H1 (cell line): ENCODE results near the gene ST3GAL2. TPM values are rescaled to one million over a fixed set of nuclear protein-coding genes. Genes with fewer than 3 reads are reported as not detected.

Experiments used
- CTCF ChIA-PET: fragments of 300-600 bp; sonication (Branson Sonifier 250); formaldehyde crosslinking; loops from one replicate; lab custom pipeline; 2021; ENCODE audit not compliant: partially characterized antibody; lab: Charles Lee
- POLR2A ChIA-PET: fragments of 300-600 bp; sonication (Branson Sonifier 250); formaldehyde crosslinking; loops from one replicate; lab custom pipeline; 2021; ENCODE audit warnings: inconsistent platforms; ENCODE audit not compliant: partially characterized antibody; lab: Charles Lee
- DNase-seq, 2 experiments: peaks; one replicate each; pipeline versions ENCODE4 v3.0.0 to v3.0.0-alpha.2; 2010 to 2022; ENCODE audit warnings: low spot score in 2 of 2, low read depth in 1 of 2, mixed read lengths in 1 of 2
- FAIRE-seq: peaks from 2 replicates; lab custom pipeline; 2011; peaks lifted over from hg19 to GRCh38; lab: Jason Lieb, UNC
- H2AFZ ChIP-seq: 2 replicates; pipeline ENCODE4 v1.8.1; 2012; ENCODE audit warnings: low read length, inconsistent platforms
- H2AK5ac ChIP-seq: 2 replicates; pipeline ENCODE4 v1.6.1; 2013; ENCODE audit warnings: low read depth, low read length
- H2BK120ac ChIP-seq: replicated peaks from 2 replicates; pipeline ENCODE3; 2013; ENCODE audit warnings: low read depth, low read length, inconsistent platforms
- H2BK12ac ChIP-seq: 2 replicates; pipeline ENCODE4 v1.6.1; 2013; ENCODE audit warnings: low read depth, low read length
- H2BK15ac ChIP-seq: 2 replicates; pipeline ENCODE4 v1.6.1; 2013; ENCODE audit warnings: low read length
- H2BK20ac ChIP-seq: 2 replicates; pipeline ENCODE4 v1.6.1; 2013; ENCODE audit warnings: low read length
- H2BK5ac ChIP-seq: 2 replicates; pipeline ENCODE4 v1.6.1; 2013; ENCODE audit warnings: low read depth, low read length
- H3K14ac ChIP-seq: 2 replicates; pipeline ENCODE4 v1.6.1; 2013; ENCODE audit warnings: inconsistent platforms; ENCODE audit not compliant: insufficient read length
- H3K18ac ChIP-seq: 2 replicates; pipeline ENCODE4 v1.6.1; 2013; ENCODE audit warnings: low read length; ENCODE audit errors: extremely low read depth
- H3K23ac ChIP-seq: 2 replicates; pipeline ENCODE4 v1.6.1; 2013; ENCODE audit warnings: inconsistent platforms; ENCODE audit not compliant: insufficient read length
- H3K23me2 ChIP-seq: 2 replicates; pipeline ENCODE4 v1.6.1; 2013; ENCODE audit warnings: low read depth, low read length
- H3K27ac ChIP-seq: 2 replicates; pipeline ENCODE4 v1.6.1; 2011; ENCODE audit warnings: low read depth, low read length, inconsistent platforms
- H3K27me3 ChIP-seq, 4 experiments: replicated peaks in 1 of 4; 1 replicate in 1 of 4; 2 replicates in 3 of 4; pipeline versions ENCODE4 v1.6.1 to v1.8.1; 2011 to 2013; ENCODE audit warnings: low read length in 3 of 4, mild to moderate bottlenecking in 3 of 4, inconsistent platforms in 2 of 4, mixed read lengths in 2 of 4, moderate library complexity in 1 of 4; ENCODE audit not compliant: control insufficient read depth in 3 of 4, insufficient read depth in 3 of 4; ENCODE audit errors: extremely low read depth in 1 of 4
- H3K36me3 ChIP-seq, 4 experiments: 2 replicates each; pipeline versions ENCODE4 v1.6.1 to v1.8.1; 2011 to 2013; ENCODE audit warnings: mild to moderate bottlenecking in 4 of 4, low read length in 3 of 4, moderate library complexity in 2 of 4, control low read depth in 1 of 4, inconsistent platforms in 1 of 4; ENCODE audit not compliant: insufficient read depth in 4 of 4, control insufficient read depth in 2 of 4
- H3K4ac ChIP-seq: replicated peaks from 2 replicates; pipeline ENCODE3; 2013; ENCODE audit warnings: low read length, low read depth, mixed read lengths, inconsistent platforms; ENCODE audit not compliant: insufficient read length
- H3K4me1 ChIP-seq, 4 experiments: replicated peaks in 1 of 4; 1 replicate in 1 of 4; 2 replicates in 3 of 4; pipeline versions ENCODE4 v1.6.1 to v1.8.1; 2011 to 2013; ENCODE audit warnings: low read length in 3 of 4, inconsistent platforms in 2 of 4, mixed read lengths in 1 of 4; ENCODE audit not compliant: insufficient read depth in 4 of 4, control insufficient read depth in 3 of 4
- H3K4me2 ChIP-seq, 2 experiments: 2 replicates each; pipeline versions ENCODE4 v1.6.1 to v1.8.1; 2011 to 2013; ENCODE audit warnings: low read depth in 2 of 2, low read length in 2 of 2, control low read depth in 1 of 2, inconsistent platforms in 1 of 2, mild to moderate bottlenecking in 1 of 2; ENCODE audit not compliant: insufficient read depth in 1 of 2
- H3K4me3 ChIP-seq, 4 experiments: fragments of 200-600, 300-600 bp in 1 of 4; sonication (generic), shearing (Covaris generic), sonication (Bioruptor Twin) in 1 of 4; 2 replicates each; pipeline versions ENCODE4 v1.5.1 to v1.8.1; 2011 to 2016; ENCODE audit warnings: low read length in 4 of 4, low read depth in 3 of 4, control low read depth in 2 of 4, inconsistent platforms in 2 of 4, mild to moderate bottlenecking in 2 of 4, mixed read lengths in 1 of 4, moderate library complexity in 1 of 4; ENCODE audit not compliant: insufficient read depth in 2 of 4; ENCODE audit errors: extremely low read depth in 1 of 4
- H3K56ac ChIP-seq: replicated peaks from 2 replicates; pipeline ENCODE3; 2013; ENCODE audit warnings: low read depth, mild to moderate bottlenecking, mixed read lengths, low read length, inconsistent platforms; ENCODE audit not compliant: insufficient read length
- H3K79me1 ChIP-seq: 2 replicates; pipeline ENCODE4 v1.6.1; 2013; ENCODE audit warnings: low read depth, low read length, control low read depth
- H3K79me2 ChIP-seq, 2 experiments: 2 replicates each; pipeline versions ENCODE4 v1.6.1 to v1.8.1; 2012 to 2013; ENCODE audit warnings: low read length in 2 of 2, mild to moderate bottlenecking in 2 of 2, inconsistent platforms in 1 of 2; ENCODE audit not compliant: insufficient read depth in 2 of 2, control insufficient read depth in 1 of 2
- H3K9ac ChIP-seq, 4 experiments: replicated peaks in 1 of 4; 1 replicate in 1 of 4; 2 replicates in 3 of 4; pipeline versions ENCODE4 v1.6.1 to v1.8.1; 2011 to 2013; ENCODE audit warnings: low read depth in 3 of 4, low read length in 3 of 4, control low read depth in 2 of 4, mild to moderate bottlenecking in 2 of 4, moderate library complexity in 2 of 4, inconsistent platforms in 1 of 4; ENCODE audit errors: extremely low read depth in 1 of 4
- H3K9me3 ChIP-seq, 2 experiments: 2 replicates each; pipeline versions ENCODE4 v1.6.1 to v1.8.1; 2012 to 2013; ENCODE audit warnings: mild to moderate bottlenecking in 2 of 2, moderate library complexity in 2 of 2, control low read depth in 1 of 2, inconsistent platforms in 1 of 2, low read depth in 1 of 2, low read length in 1 of 2, mixed read lengths in 1 of 2; ENCODE audit not compliant: insufficient read depth in 2 of 2
- H4K20me1 ChIP-seq, 2 experiments: replicated peaks in 1 of 2; 2 replicates each; pipeline versions ENCODE3 to v1.8.1; 2011 to 2013; ENCODE audit warnings: inconsistent platforms in 2 of 2, low read length in 2 of 2, mild to moderate bottlenecking in 1 of 2; ENCODE audit not compliant: insufficient read depth in 2 of 2, control insufficient read depth in 1 of 2
- H4K5ac ChIP-seq: 2 replicates; pipeline ENCODE4 v1.6.1; 2013; ENCODE audit warnings: low read length, low read depth, mixed read lengths, inconsistent platforms; ENCODE audit not compliant: insufficient read length
- H4K8ac ChIP-seq: 2 replicates; pipeline ENCODE4 v1.8.0; 2013; ENCODE audit warnings: mild to moderate bottlenecking, moderate library complexity, low read length, inconsistent platforms; ENCODE audit not compliant: insufficient read depth; ENCODE audit errors: extremely low read depth
- H4K91ac ChIP-seq: replicated peaks from 2 replicates; pipeline ENCODE3; 2013; ENCODE audit warnings: low read length, mixed read lengths, inconsistent platforms; ENCODE audit not compliant: insufficient read length
- CTBP2 ChIP-seq: IDR thresholded peaks from 2 replicates; pipeline ENCODE4 v1.7.0; 2011; ENCODE audit warnings: borderline replicate concordance, mild to moderate bottlenecking, moderate library complexity, mixed read lengths, low read length; ENCODE audit not compliant: insufficient read depth, insufficient read length
- RFX5 ChIP-seq: IDR thresholded peaks from 2 replicates; pipeline ENCODE4 v1.6.1; 2011; ENCODE audit warnings: low read depth, low read length, improper control_type of control experiment, borderline replicate concordance
- WGBS, 2 experiments: shearing (Covaris generic) in 1 of 2; methylation state at CpG; one replicate each; pipeline versions ENCODE4 v1.1.6 to v1.1.7; 2013 to 2015; ENCODE audit warnings: low lambda C conversion rate in 2 of 2, mixed read lengths in 2 of 2, inconsistent platforms in 1 of 2, low coverage in 1 of 2, missing lambda C conversion rate in 1 of 2; ENCODE audit not compliant: insufficient replicate concordance in 2 of 2, insufficient coverage in 1 of 2, insufficient read length in 1 of 2; ENCODE audit errors: extremely low coverage in 1 of 2, missing lambda C conversion rate in 1 of 2; 5-methylcytosine and 5-hydroxymethylcytosine counted together
- polyA plus RNA-seq, 7 experiments: library from polyadenylated mRNA; depleted of rRNA in 3 of 7; stranded (reverse) in 5 of 7; unstranded in 2 of 7; fragments of >200 nt in 5 of 7; fragments of 200-250 nt in 2 of 7; gene quantifications; 1 replicate in 5 of 7; 2 replicates in 1 of 7; 4 replicates in 1 of 7; pipeline versions ENCODE4 v1.2.1 to v1.2.3, GENCODE V29; 2011 to 2013; ENCODE audit warnings: missing spikeins in 2 of 7, mixed read lengths in 2 of 7
- total RNA-seq: library from RNA; stranded (reverse); fragmentation: NEBNext Ultra II Directional; extraction: Animal tissue kit (Norgen Biotek cat#: 25700); gene quantifications from 2 replicates; pipeline ENCODE4 v1.2.1, GENCODE V29; 2021

Gene ST3GAL2
- total and polyA plus RNA-seq, 2 of the 8 experiments (the other 6 are each of a cell fraction or from before 2014, with no cell fraction given): 14.4 to 39.7 TPM

GRCh38 chr16:70399951-70400350 is 38.9 kb downstream of the ST3GAL2 start:
- Histone ChIP-seq H4K5ac (no peak overlapping the region), H3K23ac (no peak overlapping the region), H2BK20ac (no peak overlapping the region), H2AFZ (no peak overlapping the region), H3K4ac (no peak overlapping the region), H2AK5ac (no peak overlapping the region), H3K14ac (no peak overlapping the region), H3K4me1 (peaks cover 0 to 8% (median 0%) of the 10 kb centered on the region in 4 experiments; a peak in 2 of 7 replicates), H3K23me2 (no peaks in the 10 kb centered on the region), H3K36me3 (peaks cover 2 to 11% (median 5%) of the 10 kb centered on the region in 4 experiments; a peak in 7 of 8 replicates), H4K8ac (no peak overlapping the region; the same call in 1 of the 2 replicates), H2BK120ac (no peak overlapping the region), H3K9me3 (no peaks in the 10 kb centered on the region), H2BK5ac (0 out of 2 replicates have a peak overlapping the region, but pooled peaks have one; percentile 24), H3K27ac (no peak overlapping the region), H4K91ac (no peak overlapping the region), H3K18ac (no peak overlapping the region), H2BK15ac (no peak overlapping the region), H3K27me3 (no peaks in the 10 kb centered on the region), H3K4me2 (no peak overlapping the region), H3K79me2 (peaks cover 0 to 6% of the 10 kb centered on the region in 2 experiments; a peak in 2 of 4 replicates), H4K20me1 (peaks cover 0 to 9% of the 10 kb centered on the region in 2 experiments), H3K56ac (no peak overlapping the region), H3K9ac (no peak overlapping the region), H3K79me1 (no peaks in the 10 kb centered on the region; the same call in none of the 2 replicates), H3K4me3 (no peak overlapping the region), H2BK12ac (no peak overlapping the region)
- FAIRE-seq: no peak
- no peak for DNase-seq
- ChIA-PET CTCF (interaction anchor here (0.6 to 13.3 kb wide), 14 partner anchors 10 to 372 kb away, joined by 3 to 180 read pairs (median 4); no protein-coding TSS in a partner anchor), POLR2A (interaction anchor here (0.9 to 2.4 kb wide), 6 partner anchors 12 to 123 kb away, joined by 3 to 9 read pairs (median 4); partner anchors contain the start of genes COG4 and FCSK)
- TF ChIP-seq RFX5 (no peak), CTBP2 (no peak)
- WGBS, 2 experiments: 89% methylated on average over 10 of the region's 10 CpGs; no CpG with 5 or more reads in 1 of the 2 experiments
